Suprapubic skin (tissue), 4 donors: Measurements from ENCODE around the gene NOVA1. TPM values are rescaled to one million over a fixed set of nuclear protein-coding genes. Genes with fewer than 3 reads are reported as not detected.

Experiments used
- DNase-seq, 2 donors: peaks; one replicate each; pipeline ENCODE4 v3.0.0-alpha.2; 2019; ENCODE audit warnings: low spot score in 2 of 2
- H3K27ac ChIP-seq: fragments of 200-600 bp; sonication (generic); one replicate; pipeline ENCODE4 v1.5.1; 2019
- H3K27me3 ChIP-seq: fragments of 200-600 bp; sonication (generic); one replicate; pipeline ENCODE4 v1.5.1; 2019
- H3K36me3 ChIP-seq: fragments of 200-600 bp; sonication (generic); one replicate; pipeline ENCODE4 v1.5.1; 2019
- H3K4me1 ChIP-seq: fragments of 200-600 bp; sonication (generic); one replicate; pipeline ENCODE4 v1.5.1; 2019
- H3K4me3 ChIP-seq: fragments of 200-600 bp; sonication (generic); one replicate; pipeline ENCODE4 v1.5.1; 2019; ENCODE audit warnings: mild to moderate bottlenecking
- H3K9me3 ChIP-seq: fragments of 200-600 bp; sonication (generic); one replicate; pipeline ENCODE4 v1.5.1; 2019
- EP300 ChIP-seq: sonication (generic); formaldehyde crosslinking; IDR thresholded peaks from one replicate; pipeline ENCODE4 v1.6.1; 2017; ENCODE audit warnings: antibody characterized with exemption
- POLR2A ChIP-seq, 2 donors: fragments of 450-650 bp; IDR thresholded peaks; one replicate each; pipeline ENCODE4 v1.6.1; 2017; ENCODE audit warnings: antibody characterized with exemption in 2 of 2, mild to moderate bottlenecking in 2 of 2, moderate library complexity in 2 of 2
- POLR2AphosphoS5 ChIP-seq, 3 donors: sonication (generic); formaldehyde crosslinking; IDR thresholded peaks; one replicate each; pipeline ENCODE4 v1.6.1; 2017; ENCODE audit warnings: antibody characterized with exemption in 3 of 3
- WGBS: methylation state at CpG from one replicate; pipeline ENCODE4 v1.1.5; 2018; 5-methylcytosine and 5-hydroxymethylcytosine counted together
- total RNA-seq, 4 donors: library from RNA; depleted of rRNA; stranded (reverse); fragments of >200 nt; gene quantifications; one replicate each; pipeline ENCODE4 v1.1.0, GENCODE V29; 2016
- TF ChIP-seq, protein P1 (sequence below), 2 donors: fragments of 200-600 bp in 1 of 2; fragments of 450-650 bp in 1 of 2; sonication (generic) in 1 of 2; IDR thresholded peaks; one replicate each; pipeline ENCODE4 v1.5.1; 2016 to 2019; ENCODE audit warnings: antibody characterized with exemption in 2 of 2, mild to moderate bottlenecking in 1 of 2, moderate library complexity in 1 of 2

Gene NOVA1
- total RNA-seq, 4 donors from 2014 or later, result 1.5 to 12.2 (median 4.8) TPM

DNA sequence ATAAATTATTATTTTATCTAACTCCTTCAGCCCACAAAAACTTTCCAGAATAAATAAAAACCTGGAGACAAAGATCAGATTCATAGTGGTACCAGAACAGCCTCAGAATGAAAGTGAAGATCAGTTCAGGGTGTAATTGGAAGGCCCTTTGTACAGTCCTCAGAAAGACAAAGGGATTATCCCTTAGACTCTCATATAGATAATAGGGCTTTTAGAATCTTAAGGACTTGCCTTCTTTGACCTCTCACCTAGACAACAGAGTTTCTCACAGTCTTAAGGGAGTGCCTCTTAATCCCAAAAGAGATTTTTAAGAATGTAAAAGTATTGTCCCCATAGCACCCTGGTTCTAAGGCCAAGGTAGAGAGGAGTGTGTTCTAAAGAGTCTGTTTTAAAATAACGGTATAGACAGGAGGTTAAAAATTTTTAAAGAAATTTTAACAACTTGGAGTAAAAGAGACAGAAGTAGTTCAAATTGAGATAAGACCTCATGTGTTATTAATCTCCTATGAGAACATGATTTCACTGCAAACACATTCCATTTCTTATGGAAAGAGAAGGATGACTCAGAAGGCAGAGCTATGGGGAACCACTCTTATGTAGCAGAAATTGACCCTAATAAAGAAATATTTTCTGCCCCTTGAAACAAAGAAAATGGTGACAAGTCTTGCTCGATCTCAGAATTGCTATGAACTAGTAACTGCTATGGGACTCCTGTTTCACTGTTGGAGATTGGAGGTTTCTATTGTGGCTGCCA is 24.2 kb upstream of the NOVA1 start:
- TF ChIP-seq, protein P1, sequence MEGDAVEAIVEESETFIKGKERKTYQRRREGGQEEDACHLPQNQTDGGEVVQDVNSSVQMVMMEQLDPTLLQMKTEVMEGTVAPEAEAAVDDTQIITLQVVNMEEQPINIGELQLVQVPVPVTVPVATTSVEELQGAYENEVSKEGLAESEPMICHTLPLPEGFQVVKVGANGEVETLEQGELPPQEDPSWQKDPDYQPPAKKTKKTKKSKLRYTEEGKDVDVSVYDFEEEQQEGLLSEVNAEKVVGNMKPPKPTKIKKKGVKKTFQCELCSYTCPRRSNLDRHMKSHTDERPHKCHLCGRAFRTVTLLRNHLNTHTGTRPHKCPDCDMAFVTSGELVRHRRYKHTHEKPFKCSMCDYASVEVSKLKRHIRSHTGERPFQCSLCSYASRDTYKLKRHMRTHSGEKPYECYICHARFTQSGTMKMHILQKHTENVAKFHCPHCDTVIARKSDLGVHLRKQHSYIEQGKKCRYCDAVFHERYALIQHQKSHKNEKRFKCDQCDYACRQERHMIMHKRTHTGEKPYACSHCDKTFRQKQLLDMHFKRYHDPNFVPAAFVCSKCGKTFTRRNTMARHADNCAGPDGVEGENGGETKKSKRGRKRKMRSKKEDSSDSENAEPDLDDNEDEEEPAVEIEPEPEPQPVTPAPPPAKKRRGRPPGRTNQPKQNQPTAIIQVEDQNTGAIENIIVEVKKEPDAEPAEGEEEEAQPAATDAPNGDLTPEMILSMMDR (IDR thresholded peaks at IDR 0.05), result no peak
- TF ChIP-seq POLR2A (IDR thresholded peaks at IDR 0.05) (no peak), EP300 (no peak), POLR2AphosphoS5 (IDR thresholded peaks at IDR 0.05) (no peak)
- DNase-seq, result no peak
- no peaks in the 10 kb centered on the region for H3K4me1 ChIP-seq

DNA sequence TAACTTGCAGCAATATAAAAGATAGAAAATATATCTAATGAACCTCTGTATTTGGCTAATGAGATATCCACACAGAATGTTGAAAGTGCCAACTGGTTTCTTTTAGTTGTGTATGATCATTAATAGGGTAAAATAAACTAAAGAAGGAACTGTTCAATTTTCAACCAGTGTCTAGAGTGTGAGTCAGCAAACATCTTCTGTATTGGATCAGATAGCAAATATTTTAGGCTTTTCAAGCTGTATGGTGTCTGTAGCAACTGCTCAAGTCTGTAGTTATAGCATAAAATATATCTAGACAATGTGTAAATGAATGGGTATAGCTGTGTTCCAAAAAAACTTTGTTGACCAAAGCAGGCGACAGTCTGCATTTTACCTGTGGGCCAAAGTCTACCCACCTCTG is 23.5 kb upstream of the NOVA1 start:
- no peak for TF ChIP-seq POLR2A (IDR thresholded peaks at IDR 0.05)
- TF ChIP-seq POLR2AphosphoS5 (IDR thresholded peaks at IDR 0.05), result no peak
- Histone ChIP-seq H3K27ac (no peak overlapping the region), H3K36me3 (no peaks in the 10 kb centered on the region), H3K4me1 (no peaks in the 10 kb centered on the region), H3K27me3 (no peaks in the 10 kb centered on the region), H3K9me3 (no peaks in the 10 kb centered on the region), H3K4me3 (no peak overlapping the region)
- no peak for DNase-seq
- WGBS, result 90% methylated on average over 1 of the region's 1 CpG

More for the DNA sequence above, 24.2 kb upstream of the NOVA1 start:
- no peak overlapping the region for H3K27ac ChIP-seq
- no peaks in the 10 kb centered on the region for H3K9me3 ChIP-seq
- no peak overlapping the region for H3K4me3 ChIP-seq
- H3K36me3 ChIP-seq, result no peaks in the 10 kb centered on the region
- 55% methylated on average over 2 of the region's 2 CpGs for WGBS
- H3K27me3 ChIP-seq, result no peaks in the 10 kb centered on the region

DNA sequence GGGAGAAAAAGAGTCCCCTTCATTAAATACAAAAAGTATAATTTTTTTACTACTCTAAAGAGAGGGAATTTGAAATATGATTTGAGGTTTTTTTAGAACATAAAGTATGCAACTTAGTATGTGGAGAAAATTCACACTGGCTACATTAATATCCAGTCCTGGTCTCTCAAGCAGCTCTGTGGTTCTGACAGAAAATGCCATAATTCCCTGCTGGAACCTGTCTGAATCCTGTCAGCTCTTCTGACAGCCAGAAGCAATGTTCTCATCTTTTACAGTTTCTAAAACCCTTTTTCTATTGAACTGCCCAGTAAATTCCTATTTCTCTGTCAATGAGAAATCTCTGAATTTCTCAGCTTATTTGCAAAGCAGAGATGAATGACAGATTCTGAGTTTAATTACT is 13.4 kb upstream of the NOVA1 start:
- Histone ChIP-seq H3K27ac (no peak overlapping the region), H3K4me3 (no peak overlapping the region), H3K27me3 (no peaks in the 10 kb centered on the region), H3K36me3 (no peaks in the 10 kb centered on the region), H3K9me3 (no peaks in the 10 kb centered on the region), H3K4me1 (no peaks in the 10 kb centered on the region)
- no peak for DNase-seq
- TF ChIP-seq EP300, result no peak

DNA sequence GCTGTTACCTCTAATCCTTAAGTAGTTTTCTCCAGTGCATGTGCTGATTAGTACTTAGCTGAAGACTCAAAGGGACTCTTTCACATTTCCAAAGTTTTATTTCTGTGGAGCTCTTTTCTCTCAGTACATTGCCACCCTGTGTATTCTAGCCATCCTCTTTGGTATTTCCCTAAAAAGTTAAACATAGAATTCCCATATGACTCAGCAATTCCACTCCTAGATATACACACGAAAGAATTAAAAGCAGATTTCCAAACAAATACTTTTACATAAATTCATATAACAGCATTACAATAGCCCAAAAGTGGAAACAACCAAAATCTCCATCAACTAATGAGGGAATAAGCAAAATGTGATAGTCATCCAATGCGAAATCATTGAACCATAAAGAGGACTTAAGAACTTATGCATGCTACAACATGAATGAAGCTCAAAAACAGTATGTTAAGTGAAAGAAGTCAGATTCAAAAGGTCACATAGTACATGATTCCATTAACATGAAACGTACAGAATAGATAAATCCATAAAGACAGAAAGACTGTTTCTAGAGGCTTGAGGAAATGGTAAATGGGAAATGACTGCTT is 9.0 kb upstream of the NOVA1 start:
- Histone ChIP-seq H3K4me3 (no peak overlapping the region), H3K27ac (no peak overlapping the region), H3K36me3 (no peaks in the 10 kb centered on the region), H3K4me1 (no peaks in the 10 kb centered on the region), H3K9me3 (no peaks in the 10 kb centered on the region), H3K27me3 (no peaks in the 10 kb centered on the region)
- 65% methylated on average over 3 of the region's 3 CpGs for WGBS
- no peak for DNase-seq
- TF ChIP-seq EP300 (no peak), POLR2A (IDR thresholded peaks at IDR 0.05) (no peak), POLR2AphosphoS5 (IDR thresholded peaks at IDR 0.05) (no peak)
- TF ChIP-seq, protein P1 (IDR thresholded peaks at IDR 0.05), result no peak

DNA sequence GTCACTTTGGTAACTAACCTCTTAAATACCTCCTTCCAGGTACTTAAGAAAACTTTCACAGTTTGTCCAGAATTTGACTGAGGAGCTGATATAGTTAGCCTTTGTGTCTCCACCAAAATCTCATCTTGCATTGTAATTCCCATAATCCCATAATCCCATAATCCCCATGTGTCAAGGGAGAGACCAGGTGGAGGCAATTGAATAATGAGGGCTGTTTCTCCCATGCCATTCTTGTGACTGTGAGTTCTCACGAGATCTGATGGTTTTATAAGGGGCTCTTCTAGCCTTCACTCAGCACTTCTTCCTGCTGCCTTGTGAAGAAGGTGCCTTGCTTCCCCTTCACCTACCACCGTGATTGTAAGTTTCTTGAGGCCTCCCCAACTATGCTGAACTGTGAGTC is 7.8 kb upstream of the NOVA1 start:
- no peaks in the 10 kb centered on the region for H3K4me1 ChIP-seq

DNA sequence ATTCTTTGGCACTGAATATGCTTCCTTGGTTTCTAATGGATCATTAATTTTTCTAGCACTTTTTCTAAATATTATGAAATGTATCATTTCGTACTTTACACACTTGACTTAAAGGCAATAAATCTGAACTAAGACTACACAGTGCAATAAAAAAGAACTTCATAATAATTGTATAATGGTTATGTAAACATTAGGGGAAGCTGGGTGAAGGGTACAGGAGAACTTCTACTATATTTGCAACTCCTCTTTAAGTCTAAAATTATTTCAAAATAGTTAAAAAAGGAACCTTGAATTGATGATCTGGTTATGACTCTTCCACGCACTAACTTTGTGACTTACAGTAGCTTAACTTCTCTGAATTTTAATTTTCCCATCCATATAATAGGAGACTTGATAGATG is 5.1 kb upstream of the NOVA1 start:
- Histone ChIP-seq H3K36me3 (no peaks in the 10 kb centered on the region), H3K4me3 (no peak overlapping the region), H3K4me1 (peaks cover 8% of the 10 kb centered on the region), H3K27ac (no peak overlapping the region), H3K9me3 (no peaks in the 10 kb centered on the region), H3K27me3 (peaks cover 9% of the 10 kb centered on the region)
- DNase-seq, result no peak
- WGBS, result 89% methylated on average over 2 of the region's 2 CpGs
- TF ChIP-seq, protein P1 (IDR thresholded peaks at IDR 0.05), result no peak
- TF ChIP-seq EP300 (no peak), POLR2AphosphoS5 (IDR thresholded peaks at IDR 0.05) (no peak), POLR2A (IDR thresholded peaks at IDR 0.05) (no peak)

More for the DNA sequence above, 7.8 kb upstream of the NOVA1 start:
- WGBS, result 83% methylated on average over 2 of the region's 2 CpGs
- no peaks in the 10 kb centered on the region for H3K36me3 ChIP-seq
- H3K9me3 ChIP-seq, result no peaks in the 10 kb centered on the region
- H3K27ac ChIP-seq, result no peak overlapping the region
- no peaks in the 10 kb centered on the region for H3K27me3 ChIP-seq
- no peak overlapping the region for H3K4me3 ChIP-seq
- TF ChIP-seq POLR2AphosphoS5 (IDR thresholded peaks at IDR 0.05) (no peak), EP300 (no peak), POLR2A (IDR thresholded peaks at IDR 0.05) (no peak)
- TF ChIP-seq, protein P1 (IDR thresholded peaks at IDR 0.05), result no peak
- DNase-seq, result no peak
